Hepatocyte (in vitro differentiated cells): ENCODE results near the gene COQ10A.

Experiments used
- EZH2 ChIP-seq: fragments of 200-600 bp; sonication (generic); IDR thresholded peaks from 2 replicates; pipeline ENCODE4 v1.6.1; 2016; ENCODE audit warnings: antibody characterized with exemption, mild to moderate bottlenecking, borderline replicate concordance
- EZH2phosphoT487 ChIP-seq: fragments of 200-600 bp; sonication (generic); IDR thresholded peaks from one replicate; pipeline ENCODE4 v1.6.1; 2018; ENCODE audit warnings: antibody characterized with exemption, mild to moderate bottlenecking, low read depth, moderate library complexity; ENCODE audit not compliant: unreplicated experiment, severe bottlenecking
- TF ChIP-seq, protein P1 (sequence below): fragments of 200-600 bp; sonication (generic); IDR thresholded peaks from 2 replicates; pipeline ENCODE4 v1.5.1; 2016; ENCODE audit warnings: antibody characterized with exemption, mild to moderate bottlenecking; ENCODE audit not compliant: poor library complexity

GRCh38 chr12:56221757-56222530 lies 44.8 kb upstream of the COQ10A start, which contains the start of gene RNF41:
- TF ChIP-seq, protein P1, sequence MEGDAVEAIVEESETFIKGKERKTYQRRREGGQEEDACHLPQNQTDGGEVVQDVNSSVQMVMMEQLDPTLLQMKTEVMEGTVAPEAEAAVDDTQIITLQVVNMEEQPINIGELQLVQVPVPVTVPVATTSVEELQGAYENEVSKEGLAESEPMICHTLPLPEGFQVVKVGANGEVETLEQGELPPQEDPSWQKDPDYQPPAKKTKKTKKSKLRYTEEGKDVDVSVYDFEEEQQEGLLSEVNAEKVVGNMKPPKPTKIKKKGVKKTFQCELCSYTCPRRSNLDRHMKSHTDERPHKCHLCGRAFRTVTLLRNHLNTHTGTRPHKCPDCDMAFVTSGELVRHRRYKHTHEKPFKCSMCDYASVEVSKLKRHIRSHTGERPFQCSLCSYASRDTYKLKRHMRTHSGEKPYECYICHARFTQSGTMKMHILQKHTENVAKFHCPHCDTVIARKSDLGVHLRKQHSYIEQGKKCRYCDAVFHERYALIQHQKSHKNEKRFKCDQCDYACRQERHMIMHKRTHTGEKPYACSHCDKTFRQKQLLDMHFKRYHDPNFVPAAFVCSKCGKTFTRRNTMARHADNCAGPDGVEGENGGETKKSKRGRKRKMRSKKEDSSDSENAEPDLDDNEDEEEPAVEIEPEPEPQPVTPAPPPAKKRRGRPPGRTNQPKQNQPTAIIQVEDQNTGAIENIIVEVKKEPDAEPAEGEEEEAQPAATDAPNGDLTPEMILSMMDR = no peak
- TF ChIP-seq EZH2phosphoT487 (no peak), EZH2 (no peak)
